Putamen (tissue), 1 donor: ENCODE data around the gene SCLY.

Source experiments
- DNase-seq: peaks from one replicate; pipeline ENCODE4 v3.0.0-alpha.2; 2016; ENCODE audit warnings: low spot score

Gene SCLY

GRCh38 chr2:238127165-238128060, 66.6 kb downstream of the SCLY start:
- DNase-seq: no peak

GRCh38 chr2:238128061-238128440, 67.2 kb downstream of the SCLY start:
- DNase-seq: no peak

- DNase-seq: no peak
These were observed 67.8 kb downstream of the SCLY start for GRCh38 chr2:238128534-238129001.

- DNase-seq: no peak
These were observed 68.6 kb downstream of the SCLY start for GRCh38 chr2:238129166-238130010.

GRCh38 chr2:238130111-238130695, 69.4 kb downstream of the SCLY start:
- DNase-seq: no peak

- DNase-seq: no peak
These were observed 70.2 kb downstream of the SCLY start for GRCh38 chr2:238130696-238131628.

GRCh38 chr2:238131761-238132462, 71.1 kb downstream of the SCLY start:
- DNase-seq: no peak

- DNase-seq: no peak
These were observed 72.0 kb downstream of the SCLY start for GRCh38 chr2:238132463-238133450.

GRCh38 chr2:238133499-238134392, 72.9 kb downstream of the SCLY start:
- DNase-seq: no peak

GRCh38 chr2:238134393-238134785, 73.6 kb downstream of the SCLY start:
- no peak for DNase-seq

- DNase-seq: no peak
These were observed 74.9 kb downstream of the SCLY start for GRCh38 chr2:238135601-238136150.

- no peak for DNase-seq
These were observed 76.2 kb downstream of the SCLY start for GRCh38 chr2:238136820-238137537.

- DNase-seq: no peak
These were observed 77.1 kb downstream of the SCLY start for GRCh38 chr2:238137885-238138284.

GRCh38 chr2:238138331-238139195, 77.8 kb downstream of the SCLY start, which contains the start of gene KLHL30:
TSS of gene KLHL30 (plus strand) at chr2:238138668. CDS start at chr2:238140755, 2,087 bp downstream.
- no peak for DNase-seq

GRCh38 chr2:238139196-238140039, 78.6 kb downstream of the SCLY start:
- DNase-seq: no peak
